HG02970 (cell line): ENCODE data around the gene ERBB4.
A peak's percentile ranks its signal among the peaks of the same experiment; 100 is the strongest.

ENCODE experiments used
- ATAC-seq: cut with Tn5 transposase; IDR thresholded peaks from one replicate; pipeline ENCODE4 v1.9.1; 2021; ENCODE audit warnings: mild to moderate bottlenecking, moderate library complexity, moderate number of reproducible peaks; ENCODE audit not compliant: unreplicated experiment, low FRiP score

ERBB4 gene

DNA sequence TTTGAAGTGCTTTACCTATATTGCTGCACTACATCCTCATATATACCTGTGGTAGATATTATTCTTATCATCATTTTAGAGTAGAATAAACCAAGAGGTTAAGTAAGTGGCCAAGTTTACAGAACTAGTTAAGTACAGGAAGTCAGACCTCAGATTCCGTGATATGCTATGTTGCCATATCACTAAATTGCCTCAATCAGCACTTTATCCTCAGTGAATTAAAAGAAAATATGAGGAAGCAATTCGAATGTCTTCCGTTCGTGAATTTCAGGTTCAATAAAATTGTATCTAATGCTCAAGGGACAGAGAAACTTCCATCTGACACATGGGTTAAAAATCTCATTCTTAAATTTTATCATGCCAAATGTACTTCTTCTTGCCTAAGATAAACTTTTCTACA, 1133.6 kb downstream of the ERBB4 start:
- ATAC-seq: no peak

DNA sequence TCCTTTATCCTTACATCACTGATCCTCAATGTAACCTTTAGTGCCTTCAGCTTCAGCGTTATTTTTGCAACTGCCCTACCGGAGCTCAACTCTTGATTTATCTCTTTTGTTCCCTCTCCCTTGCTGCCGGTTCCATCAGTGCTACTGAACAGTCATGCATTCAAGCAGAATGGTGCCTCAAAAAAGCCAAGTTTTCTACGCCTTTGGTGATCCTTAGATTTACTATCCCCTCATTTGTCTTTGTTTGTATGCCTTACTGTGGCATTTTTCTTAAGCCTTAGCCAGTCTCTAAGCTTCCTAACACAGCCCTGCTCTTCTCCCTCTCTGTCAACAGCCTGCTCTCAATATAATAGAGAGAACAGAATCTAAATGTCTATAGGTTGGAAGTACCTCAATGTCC, 1134.5 kb downstream of the ERBB4 start:
- no peak for ATAC-seq

DNA sequence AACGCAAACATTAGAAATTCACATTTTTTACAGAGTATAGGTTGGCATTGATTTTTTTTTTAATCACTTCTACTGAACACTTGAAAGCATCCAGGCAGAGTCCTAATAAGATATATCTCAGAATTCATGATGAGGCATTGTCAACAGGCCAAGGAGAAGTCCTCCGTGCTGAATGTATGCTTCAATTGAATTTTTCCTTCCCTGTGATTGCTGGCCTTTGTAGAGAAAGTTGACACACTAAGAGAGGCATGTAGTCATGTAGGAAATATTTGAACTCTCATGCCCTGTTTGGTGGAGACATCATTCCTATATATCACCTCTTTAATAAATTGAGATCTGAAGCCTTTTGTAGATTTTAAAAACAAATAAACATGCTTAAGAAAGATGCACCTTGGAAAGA, 1137.3 kb downstream of the ERBB4 start:
- no peak for ATAC-seq

DNA sequence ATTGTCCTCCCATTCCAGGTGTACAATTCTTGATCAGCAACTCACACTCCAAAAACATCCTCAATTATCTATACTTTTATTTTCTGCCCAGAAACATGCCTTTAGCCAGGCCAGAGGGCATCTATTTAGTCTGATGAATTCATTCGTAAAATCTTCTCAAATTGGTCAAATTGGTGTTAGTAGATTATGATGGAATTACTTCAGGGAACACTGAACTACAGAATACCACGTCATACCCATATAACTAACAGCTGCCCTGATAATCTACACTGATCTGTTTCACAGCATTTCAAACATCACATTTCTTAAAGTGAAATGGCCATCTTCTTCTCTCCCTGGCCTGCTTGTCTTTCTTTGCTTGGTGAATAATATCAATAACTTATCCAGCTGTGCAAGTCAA, 1140.8 kb downstream of the ERBB4 start:
- no peak for ATAC-seq

DNA sequence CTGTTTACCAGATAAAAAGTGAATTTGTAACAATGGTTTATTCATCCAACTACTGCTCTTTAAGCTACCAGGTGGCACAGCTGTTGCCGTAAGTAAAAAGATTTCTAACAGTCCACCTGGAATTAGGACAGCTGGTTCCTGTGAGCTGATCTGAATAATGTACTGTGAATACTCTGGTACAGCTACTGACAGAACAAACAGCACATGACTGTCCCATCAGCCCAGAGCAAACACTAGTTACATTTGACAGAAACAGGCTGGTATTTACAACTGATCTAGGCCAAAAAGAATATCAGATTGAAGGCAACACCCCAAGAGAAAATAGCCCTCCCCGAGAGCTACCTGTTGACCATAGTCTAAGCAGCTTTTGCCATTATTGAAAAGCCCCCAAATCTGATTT, 1141.8 kb downstream of the ERBB4 start:
- no peak for ATAC-seq

DNA sequence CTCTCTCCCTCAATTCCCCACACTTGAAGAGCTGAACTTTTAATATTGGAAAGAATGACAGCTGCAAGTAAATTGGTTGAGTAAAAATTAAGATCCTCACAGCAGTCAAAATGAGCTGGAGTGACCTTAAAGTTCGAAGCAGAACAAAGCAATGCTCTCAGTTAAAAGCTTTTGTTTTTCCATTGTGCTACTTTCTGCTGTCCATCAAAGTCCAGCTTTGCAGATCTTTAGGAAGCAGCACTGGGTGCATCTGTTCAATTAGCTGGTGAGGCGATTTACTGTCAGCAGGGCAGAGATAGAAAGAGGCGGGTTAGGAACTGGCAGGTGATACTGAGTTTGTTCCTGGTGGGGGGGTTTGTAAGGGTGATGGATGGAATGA, 1147.4 kb downstream of the ERBB4 start:
- no peak for ATAC-seq

DNA sequence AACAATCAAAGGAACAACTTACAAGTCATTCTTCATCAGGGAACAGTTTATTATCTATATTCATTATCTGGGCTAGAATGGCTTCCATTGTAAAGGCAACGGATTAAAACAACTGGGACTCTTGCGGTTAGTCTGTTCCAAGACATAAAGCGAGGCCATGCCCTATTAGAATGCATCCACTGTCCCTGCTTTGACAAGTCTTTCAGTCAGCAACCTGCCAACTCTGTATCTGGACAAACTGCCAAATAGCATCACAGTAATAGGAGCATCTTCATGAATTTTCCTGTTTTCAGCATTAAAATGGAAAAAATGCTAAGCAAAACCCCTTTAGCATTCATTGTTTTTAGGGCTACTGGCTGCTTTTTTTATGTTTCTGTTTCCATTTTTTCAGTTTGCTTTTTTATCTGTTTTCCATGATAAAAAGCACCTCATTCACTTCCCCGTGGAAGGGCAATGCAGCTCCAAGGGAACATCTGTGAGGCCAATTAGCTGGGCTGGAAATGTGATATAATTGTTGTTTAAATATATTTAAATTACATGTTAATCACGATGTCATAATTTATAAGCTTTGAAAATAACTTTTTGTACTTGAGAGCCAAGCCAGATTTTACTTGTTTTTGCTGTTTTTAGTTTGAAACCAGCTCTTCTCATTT, 1147.9 kb downstream of the ERBB4 start:
- ATAC-seq: no peak

DNA sequence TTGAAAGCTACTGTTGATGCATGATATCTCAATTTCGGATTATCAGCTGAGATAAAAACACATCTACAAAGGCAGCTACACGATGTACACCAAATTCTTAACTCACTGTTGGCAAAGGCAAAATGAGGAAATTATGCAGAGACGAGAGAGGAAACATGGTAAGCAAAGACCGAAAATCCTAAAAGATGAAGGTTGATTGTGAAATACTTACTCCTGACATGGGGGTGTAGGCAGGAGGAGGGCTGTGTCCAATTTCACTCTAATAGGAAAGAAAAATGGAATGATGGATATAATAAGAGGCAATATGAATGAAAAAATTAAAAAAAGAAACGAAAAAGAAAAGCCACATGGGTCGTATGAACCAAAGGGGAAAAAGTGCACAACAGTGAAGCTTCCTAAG, 1150.9 kb downstream of the ERBB4 start:
- no peak for ATAC-seq

DNA sequence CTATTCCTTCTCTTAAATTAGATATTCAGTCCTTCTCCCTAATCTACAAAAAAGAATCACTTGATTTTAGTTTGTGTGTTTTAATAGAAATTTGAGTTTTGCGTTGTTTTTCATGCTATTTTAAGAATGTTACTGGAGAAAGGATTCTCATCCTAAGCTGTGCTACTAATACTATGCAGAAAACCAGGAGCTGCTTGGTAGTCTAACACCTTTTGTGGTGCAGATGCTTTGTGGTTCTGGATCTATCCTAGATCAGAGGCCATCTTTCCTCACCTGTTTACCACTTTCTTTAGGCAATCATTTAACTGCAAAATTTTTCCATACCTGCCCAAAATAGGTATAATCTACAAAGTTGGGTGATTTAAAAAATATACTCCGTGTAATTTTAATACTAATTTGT, 1158.6 kb downstream of the ERBB4 start:
- no peak for ATAC-seq

DNA sequence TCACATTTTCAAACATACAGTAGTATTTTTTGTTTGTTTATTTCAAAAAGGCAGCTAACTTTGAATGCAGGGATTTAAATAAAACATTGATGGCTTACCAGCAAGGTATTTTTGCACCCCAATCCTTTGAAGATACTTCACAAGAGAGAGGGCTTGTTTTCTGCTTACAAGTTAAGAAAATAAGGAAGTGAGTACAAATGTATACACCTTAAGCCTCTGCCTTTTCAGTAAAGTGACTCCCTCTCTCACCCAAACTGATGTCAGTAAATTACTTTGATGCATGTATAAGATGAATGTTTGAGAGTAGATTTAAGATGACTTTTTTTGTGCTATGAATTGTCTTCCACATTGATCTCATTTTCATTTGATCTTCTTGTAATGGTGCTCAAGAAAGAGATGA, 1162.2 kb downstream of the ERBB4 start:
- ATAC-seq: no peak

DNA sequence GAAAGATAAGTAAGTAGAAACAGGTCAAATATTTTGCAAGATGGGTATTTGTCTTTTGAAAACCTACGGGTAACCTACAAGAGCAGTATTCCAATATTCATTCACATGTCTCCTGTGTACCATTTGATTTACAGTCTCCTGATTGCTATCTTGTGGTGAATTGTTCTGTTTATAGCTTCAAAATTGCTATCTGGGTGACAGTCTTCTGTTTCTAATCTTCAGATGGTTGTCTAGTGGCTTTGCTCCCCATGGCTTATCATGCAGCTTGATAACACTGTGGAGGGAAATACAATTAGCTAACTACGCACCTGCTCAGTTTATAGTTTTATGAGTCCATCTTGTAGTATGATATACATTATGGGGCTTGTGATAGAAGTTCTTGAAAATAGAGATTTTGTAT, 1165.4 kb downstream of the ERBB4 start:
- no peak for ATAC-seq

DNA sequence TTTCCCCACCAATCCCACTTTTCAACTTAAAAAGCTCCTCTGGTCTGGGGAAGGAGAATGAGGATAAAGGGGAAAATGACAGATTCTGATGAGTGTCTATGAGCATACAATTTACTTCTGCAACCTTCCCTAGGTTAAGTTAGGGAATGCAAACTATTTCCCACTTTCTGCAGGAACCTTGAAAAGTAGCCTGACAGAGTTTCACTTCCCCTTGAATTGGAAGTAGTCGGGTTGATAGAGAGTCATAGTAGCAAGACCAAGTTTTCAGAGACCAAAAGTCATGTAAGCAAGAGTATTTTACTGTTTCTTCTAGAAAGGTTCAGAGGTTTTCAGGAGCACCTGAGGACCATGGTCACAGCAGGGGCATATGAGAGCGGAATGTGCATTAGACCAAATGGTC, 1167.1 kb downstream of the ERBB4 start:
- no peak for ATAC-seq

DNA sequence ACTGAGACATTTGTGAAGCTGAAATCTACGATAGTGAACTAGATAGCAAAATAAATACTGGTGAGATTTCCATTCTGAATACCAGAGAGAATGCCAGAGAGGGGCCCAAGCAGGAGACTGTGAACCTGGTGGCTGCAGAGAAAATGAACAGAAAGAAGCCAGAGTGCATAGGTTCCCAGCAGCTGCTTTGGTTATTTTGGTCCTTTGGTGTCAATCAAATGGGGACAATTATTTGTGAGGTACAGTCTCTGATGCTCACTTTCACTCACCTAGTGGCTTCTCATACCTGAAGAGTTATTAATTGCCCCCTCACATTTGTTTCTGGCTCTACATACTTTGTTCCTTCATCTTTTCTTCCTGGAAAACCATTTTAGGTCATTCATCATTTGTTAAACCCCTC, 1170.1 kb downstream of the ERBB4 start:
- no peak for ATAC-seq

DNA sequence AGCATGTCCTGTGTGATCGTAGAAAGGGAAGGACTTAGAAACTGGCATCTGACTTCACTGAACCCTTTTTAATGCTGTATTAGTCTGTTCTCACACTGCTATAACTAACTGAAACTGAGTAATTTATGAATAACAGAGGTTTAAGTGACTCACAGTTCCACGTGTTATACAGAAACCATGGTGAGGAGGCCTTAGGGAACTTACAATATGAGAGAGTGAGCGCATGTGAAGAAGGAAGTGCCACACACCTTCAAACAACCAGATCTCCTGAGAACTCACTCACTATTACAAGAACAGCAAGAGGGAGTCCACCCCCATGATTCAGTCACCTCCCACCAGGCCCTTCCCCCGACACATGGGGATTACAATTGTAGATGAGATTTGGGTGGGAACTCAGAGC, 1170.9 kb downstream of the ERBB4 start:
- peak; percentile 97 for ATAC-seq

DNA sequence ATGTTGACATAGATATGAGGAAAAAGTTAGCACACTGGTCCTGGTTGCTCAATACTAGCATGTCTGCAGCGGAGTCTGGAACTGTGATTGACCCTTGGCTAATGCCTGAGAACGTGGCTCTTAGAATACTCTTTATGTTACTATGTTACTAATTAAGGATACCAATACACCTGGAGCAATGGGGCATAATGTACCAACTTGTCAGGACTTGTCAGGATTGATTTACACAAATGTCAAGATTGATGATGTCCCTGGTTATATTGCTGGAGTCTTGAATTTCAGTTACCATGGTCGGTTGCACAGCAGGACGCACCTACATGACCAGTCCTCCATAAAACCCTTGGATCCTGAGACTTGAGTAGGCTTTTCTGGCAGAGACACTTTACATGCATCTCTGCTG, 1171.3 kb downstream of the ERBB4 start:
- no peak for ATAC-seq

DNA sequence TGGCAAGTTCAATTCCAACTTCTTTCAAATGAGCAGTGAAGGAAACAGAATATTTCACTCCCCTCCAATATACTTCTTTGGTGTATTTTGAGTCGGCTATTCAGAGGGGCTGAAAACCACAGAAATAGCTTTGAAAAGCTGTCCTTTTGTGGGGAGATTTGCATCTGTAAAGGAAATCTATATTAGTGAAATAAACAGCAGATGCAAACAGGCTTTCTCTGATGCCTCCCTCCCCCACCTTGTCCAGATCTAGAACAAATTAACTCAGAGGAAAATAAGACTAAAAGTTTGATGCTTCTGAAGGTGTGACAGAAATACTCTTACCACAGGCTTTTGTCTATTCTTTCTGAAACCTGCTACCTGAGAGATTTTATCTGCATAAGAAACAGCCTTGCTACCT, 1173.7 kb downstream of the ERBB4 start:
- no peak for ATAC-seq

DNA sequence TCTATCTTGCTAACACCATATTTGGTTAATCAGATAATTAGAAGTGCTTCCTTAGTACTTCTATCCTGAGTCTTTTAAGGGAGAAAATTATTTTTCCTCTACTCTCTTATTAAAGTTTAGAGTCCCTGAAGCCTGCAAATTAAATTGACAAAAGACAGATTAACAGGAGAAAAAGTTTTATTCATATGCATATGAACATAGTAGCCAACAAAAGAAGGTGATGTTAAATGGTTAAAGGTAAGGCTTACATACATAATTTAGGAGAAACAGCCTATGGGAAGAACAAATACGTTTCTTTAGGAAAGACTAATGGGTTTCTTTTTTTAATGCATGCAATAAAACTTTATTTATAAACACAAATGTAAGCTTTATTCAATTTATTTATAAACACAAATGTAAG, 1177.2 kb downstream of the ERBB4 start:
- ATAC-seq: no peak

DNA sequence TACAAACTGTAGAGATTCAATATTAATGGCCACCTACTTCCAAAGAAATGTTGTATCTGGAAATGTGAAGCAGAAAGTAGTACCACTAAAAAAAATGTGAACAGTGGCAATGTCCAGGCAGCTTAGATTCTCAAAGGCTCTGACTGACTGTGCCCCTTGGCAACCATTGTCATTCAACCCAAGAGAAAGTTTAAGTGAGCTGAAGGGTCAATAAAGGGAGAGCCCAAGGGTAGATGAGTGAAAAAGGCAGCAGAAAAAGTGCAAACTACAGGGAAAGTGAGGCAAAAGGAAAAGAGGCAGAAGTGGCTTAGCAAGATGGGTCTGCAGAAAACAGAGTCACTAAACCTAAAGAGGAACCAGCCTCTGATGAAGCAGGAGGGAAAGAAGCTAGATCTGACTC, 1179.3 kb downstream of the ERBB4 start:
- no peak for ATAC-seq

DNA sequence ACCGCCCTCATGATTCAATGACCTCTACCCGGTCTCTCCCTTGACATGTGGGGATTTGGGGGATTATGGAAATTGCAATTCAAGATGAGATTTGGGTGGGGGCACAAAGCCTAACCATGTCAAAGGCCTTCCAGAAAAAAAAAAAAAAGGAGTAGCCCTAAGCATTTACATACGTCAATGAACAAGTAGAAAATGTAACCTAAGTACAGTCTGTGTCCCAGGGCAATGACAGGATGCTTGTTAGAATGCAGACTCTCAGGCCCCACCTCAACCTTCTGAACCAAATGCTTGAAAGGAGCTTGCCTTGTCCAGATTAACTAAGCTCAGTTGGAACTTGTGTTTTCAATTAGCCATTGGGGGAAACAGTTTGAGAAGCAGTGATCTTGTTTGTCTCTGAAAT, 1180.1 kb downstream of the ERBB4 start:
- ATAC-seq: no peak

DNA sequence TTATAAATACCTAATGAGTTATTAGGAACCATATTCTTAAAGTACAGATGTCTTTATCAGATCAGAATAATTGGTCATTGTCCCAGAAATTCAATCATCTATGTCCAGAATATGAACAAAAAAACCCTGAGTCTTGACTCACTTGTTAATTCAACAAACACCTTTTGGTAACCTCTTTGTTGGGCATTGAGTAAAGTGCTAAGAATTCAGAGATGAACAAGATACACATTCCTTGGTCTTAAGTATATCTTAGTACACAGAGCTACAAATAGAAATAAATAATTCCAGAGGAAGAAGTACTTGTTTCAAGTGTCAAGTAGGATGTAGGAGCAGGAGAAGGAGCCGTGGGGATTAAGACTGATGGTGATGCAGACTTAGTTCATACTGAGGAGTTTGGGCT, 1184.1 kb downstream of the ERBB4 start:
- ATAC-seq: no peak

DNA sequence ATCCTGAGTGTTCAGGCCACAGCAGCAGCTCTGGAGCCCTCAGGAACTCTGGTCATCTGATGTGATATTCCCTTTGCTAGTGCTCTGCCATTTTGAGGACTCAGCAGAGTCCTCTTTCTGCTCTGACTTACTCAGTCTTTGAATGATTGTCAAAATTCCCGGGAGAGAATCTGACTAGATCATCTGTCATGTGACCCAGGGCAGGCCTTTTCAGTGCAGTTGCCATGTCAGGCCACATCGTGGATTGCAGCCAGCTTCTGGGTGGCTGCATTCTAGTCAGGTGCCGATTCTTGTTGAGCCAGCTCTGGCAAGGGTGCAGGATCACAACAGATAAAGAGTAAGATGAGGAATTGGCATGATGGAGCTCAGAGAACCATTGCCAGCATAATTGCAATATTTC, 1186.6 kb downstream of the ERBB4 start:
- ATAC-seq: no peak

DNA sequence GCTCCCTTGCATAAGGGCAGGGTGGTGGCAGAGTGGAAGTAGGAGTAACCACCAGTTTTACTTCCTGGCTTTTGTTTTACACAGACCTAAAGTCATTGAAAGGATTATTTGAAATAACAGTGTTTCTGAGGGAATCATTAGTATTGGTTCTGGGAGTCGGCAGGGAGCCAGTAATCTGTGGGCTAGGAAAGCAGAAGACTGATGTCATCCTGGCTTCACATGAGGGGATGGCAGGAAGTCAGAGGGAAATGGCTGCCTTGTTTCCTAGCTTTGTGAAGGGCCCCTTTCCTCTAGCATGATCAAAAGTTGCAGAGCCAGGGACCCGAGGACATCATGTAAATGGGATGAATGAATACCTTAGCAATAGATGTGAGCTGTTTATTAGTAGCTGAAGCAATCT, 1189.6 kb downstream of the ERBB4 start:
- ATAC-seq: no peak

DNA sequence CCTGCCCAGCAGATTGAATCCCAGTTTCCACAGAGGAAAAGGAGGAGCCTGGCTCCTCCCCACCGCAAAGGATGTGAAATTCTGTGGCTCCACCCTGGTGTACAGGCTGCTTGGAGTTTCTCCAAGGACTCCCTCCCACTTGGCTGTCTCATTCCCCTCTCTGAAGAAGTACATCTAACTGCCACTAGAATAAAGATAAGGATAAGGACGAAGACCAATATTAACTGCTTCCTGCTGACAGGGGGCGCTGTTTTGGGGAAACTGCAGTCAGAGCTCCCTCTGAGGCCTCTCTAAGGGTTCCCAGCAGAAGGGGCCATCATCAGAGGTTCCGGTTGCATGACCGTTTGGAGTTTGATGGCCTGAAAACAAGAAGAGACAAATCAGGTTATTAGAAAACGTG, 1191.3 kb downstream of the ERBB4 start:
- no peak for ATAC-seq
